ENCODE measurements around the gene TAF12. TPM values are rescaled to one million over a fixed set of nuclear protein-coding genes. Genes with fewer than 3 reads are reported as not detected.
"Not testable (repeated sequence)": the region's sequence is repeated elsewhere in the genome, so short reads cannot be mapped to it uniquely, and the experiment has no call there.

TAF12 gene
- total RNA-seq, 1 donor from 2014 or later: 17.0 TPM

DNA sequence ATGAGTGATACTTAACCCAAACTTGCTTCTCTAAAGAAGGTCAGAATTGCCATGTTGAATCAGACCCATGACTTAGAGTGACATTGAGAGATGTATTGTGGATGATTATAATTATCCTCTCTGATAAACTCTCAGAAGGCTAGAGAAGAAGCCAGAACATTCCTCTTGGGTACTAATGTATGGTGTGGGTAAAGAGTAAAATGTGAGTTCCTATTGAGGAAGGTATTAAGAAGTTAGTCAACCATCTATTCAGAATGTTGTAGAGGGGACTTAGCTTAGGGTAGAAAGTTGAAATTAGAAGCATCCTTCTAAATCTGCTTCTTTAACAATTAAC is 33.0 kb upstream of the TAF12 start:
- no peaks in the 10 kb centered on the region for H3K9me3 Mint-ChIP-seq (ENCODE audit: unreplicated experiment)
- no peaks in the 10 kb centered on the region for H3K36me3 Mint-ChIP-seq (ENCODE audit: low read depth, unreplicated experiment)
- DNase-seq (ENCODE audit: low spot score): no peak
- TF ChIP-seq, protein P1, sequence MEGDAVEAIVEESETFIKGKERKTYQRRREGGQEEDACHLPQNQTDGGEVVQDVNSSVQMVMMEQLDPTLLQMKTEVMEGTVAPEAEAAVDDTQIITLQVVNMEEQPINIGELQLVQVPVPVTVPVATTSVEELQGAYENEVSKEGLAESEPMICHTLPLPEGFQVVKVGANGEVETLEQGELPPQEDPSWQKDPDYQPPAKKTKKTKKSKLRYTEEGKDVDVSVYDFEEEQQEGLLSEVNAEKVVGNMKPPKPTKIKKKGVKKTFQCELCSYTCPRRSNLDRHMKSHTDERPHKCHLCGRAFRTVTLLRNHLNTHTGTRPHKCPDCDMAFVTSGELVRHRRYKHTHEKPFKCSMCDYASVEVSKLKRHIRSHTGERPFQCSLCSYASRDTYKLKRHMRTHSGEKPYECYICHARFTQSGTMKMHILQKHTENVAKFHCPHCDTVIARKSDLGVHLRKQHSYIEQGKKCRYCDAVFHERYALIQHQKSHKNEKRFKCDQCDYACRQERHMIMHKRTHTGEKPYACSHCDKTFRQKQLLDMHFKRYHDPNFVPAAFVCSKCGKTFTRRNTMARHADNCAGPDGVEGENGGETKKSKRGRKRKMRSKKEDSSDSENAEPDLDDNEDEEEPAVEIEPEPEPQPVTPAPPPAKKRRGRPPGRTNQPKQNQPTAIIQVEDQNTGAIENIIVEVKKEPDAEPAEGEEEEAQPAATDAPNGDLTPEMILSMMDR (IDR thresholded peaks at IDR 0.05; ENCODE audit: unreplicated experiment): no peak
- peaks cover under 1% of the 10 kb centered on the region for H3K4me1 Mint-ChIP-seq (ENCODE audit: unreplicated experiment)
- no peaks in the 10 kb centered on the region for H3K27me3 Mint-ChIP-seq (ENCODE audit: unreplicated experiment)
- no peak overlapping the region for H3K27ac Mint-ChIP-seq (ENCODE audit: unreplicated experiment)
- no peak overlapping the region for H3K4me3 Mint-ChIP-seq (ENCODE audit: unreplicated experiment)

DNA sequence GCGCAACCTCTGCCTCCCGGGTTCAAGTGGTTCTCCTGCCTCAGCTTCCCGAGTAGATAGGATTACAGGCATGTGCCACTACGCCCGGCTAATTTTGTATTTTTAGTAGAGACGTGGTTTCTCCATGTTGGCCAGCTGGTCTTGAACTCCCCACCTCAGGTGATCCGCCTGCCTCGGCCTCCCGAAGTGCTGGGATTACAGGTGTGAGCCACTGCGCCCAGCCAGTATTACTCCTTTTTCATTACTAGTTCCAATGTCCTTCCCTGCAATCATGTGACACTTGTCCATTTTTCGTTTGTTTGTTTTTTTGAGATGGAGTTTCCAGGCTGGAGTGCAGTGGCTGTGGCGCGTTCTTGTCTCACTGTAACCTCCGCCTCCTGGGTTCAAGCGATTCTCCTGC is 30.1 kb upstream of the TAF12 start:
- H3K4me1 Mint-ChIP-seq (ENCODE audit: unreplicated experiment): peaks cover 13% of the 10 kb centered on the region
- not testable (repeated sequence) for H3K27ac Mint-ChIP-seq (ENCODE audit: unreplicated experiment); H3K36me3 Mint-ChIP-seq (ENCODE audit: low read depth, unreplicated experiment); DNase-seq (ENCODE audit: low spot score); H3K9me3 Mint-ChIP-seq (ENCODE audit: unreplicated experiment); H3K4me3 Mint-ChIP-seq (ENCODE audit: unreplicated experiment); H3K27me3 Mint-ChIP-seq (ENCODE audit: unreplicated experiment)

DNA sequence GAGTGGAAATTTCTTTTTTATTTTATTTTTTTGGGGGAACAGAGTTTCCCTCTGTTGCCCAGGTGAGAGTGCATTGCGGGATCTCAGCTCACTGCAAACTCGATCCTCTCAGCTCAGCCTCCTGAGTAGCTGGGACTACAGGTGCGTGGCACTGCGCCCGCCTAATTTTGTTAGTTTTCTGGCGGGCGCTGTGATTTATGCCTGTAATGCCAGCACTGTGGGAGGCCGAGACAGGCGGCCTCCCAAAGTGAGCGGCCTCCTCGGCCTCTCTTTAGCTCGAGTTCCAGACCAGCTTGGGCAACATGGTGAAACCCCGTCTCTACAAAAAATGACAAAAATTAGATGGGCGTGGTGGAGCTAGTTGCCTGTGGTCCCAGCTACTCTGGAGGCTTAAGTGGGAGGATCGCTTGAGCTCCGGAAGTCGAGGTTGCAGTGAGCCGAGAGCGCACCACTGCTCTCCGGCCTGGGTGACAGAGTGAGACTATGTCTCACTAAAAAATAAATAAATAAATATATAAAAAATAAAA is 28.4 kb upstream of the TAF12 start:
- Mint-ChIP-seq H3K27me3 (ENCODE audit: unreplicated experiment) (peaks cover 5% of the 10 kb centered on the region), H3K4me3 (ENCODE audit: unreplicated experiment) (no peak overlapping the region), H3K4me1 (ENCODE audit: unreplicated experiment) (peaks cover 14% of the 10 kb centered on the region), H3K9me3 (ENCODE audit: unreplicated experiment) (no peaks in the 10 kb centered on the region), H3K36me3 (ENCODE audit: low read depth, unreplicated experiment) (no peaks in the 10 kb centered on the region), H3K27ac (ENCODE audit: unreplicated experiment) (no peak overlapping the region)
- no peak for DNase-seq (ENCODE audit: low spot score)
- TF ChIP-seq, protein P1 (IDR thresholded peaks at IDR 0.05; ENCODE audit: unreplicated experiment): no peak

DNA sequence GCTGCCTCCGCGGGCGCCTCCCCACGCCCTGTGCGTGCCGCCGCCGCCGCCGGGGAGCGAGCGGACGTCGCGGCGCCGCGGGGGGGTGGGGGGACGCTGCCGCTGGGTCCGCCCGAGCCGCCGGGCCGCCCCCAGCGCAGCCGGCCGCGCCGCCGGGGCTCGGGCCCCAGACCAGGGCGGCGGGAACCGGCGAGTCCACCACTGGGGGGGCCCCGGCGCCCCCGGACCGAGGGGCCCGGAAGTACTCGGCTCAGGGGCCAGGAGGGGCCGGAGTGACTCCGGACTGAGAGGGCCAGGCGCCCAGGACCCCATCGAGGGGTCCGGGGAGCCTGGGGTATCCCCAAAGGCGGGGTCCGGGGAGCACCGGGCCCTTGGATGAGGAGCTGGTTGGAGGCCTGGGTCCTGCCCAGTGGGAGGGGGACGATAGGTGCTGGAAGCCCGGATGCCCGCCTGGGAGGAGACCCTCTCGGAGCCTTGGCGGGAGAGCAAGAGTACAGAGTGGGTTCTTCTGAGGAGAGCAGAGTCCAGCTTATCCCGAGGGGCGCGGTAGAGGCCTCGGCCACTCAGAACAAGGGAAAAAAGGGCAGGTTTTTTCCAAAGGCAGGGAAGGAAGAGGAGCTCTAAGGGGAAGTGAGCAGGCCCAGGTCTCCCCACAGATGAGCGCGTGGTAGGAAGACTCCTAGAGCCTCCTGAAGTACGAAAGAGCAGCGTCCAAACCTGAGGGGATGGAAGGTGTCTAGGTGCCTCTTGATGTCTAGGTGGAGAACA is 26.3 kb upstream of the TAF12 start:
- Mint-ChIP-seq H3K27me3 (ENCODE audit: unreplicated experiment) (peaks cover 8% of the 10 kb centered on the region), H3K4me1 (ENCODE audit: unreplicated experiment) (peaks cover 14% of the 10 kb centered on the region), H3K27ac (ENCODE audit: unreplicated experiment) (peak overlapping the region; percentile 85), H3K36me3 (ENCODE audit: low read depth, unreplicated experiment) (no peaks in the 10 kb centered on the region), H3K4me3 (ENCODE audit: unreplicated experiment) (peak overlapping the region; percentile 95), H3K9me3 (ENCODE audit: unreplicated experiment) (no peaks in the 10 kb centered on the region)
- TF ChIP-seq, protein P1 (IDR thresholded peaks at IDR 0.05; ENCODE audit: unreplicated experiment): no peak
- peak; percentile 51 for DNase-seq (ENCODE audit: low spot score)

DNA sequence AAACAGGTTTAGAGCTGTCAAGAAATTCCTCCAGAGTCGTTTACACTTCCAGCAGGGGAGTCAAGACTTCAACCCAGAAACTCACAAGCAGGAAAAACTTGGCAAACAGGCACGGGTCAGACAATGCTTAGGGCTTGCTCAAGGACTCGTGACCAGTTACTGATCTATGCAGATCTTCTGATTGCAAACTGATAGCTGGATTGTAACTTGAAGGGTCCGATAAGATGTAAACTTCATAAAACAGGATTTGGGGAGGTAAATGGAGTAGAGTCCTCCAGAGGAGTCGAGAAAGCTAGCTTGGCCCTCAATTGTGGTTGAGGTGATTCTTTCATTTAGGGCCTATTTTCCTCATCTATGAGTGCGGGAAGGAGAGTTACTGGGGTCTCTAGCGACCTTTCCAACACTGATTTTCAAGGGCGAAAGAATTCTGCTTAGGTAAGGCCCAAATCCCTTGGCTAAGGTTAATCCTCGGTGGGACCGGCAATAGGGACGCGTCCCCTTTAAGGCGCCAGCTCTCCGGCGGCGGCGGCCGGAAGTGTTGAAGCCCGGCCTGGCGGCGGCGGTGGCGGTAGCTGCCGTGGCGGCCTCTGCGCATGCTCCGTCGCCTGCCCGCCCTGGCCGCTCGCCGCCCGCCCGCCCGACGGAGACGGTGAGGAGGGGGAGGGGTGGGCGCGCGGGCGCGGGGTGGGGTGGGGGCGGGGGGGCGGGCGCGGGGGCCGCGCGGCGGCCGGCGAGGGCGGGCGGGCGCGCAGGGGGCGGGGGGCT is 25.5 kb upstream of the TAF12 start, which contains the start of gene GMEB1:
Gene GMEB1 (plus strand): TSS at position 594 of the 765 bp plus-strand sequence. CDS start 14,829 bp downstream, outside the sequence.
- Mint-ChIP-seq H3K4me3 (ENCODE audit: unreplicated experiment) (peak within 1 kb of the TSS; percentile 95), H3K36me3 (ENCODE audit: low read depth, unreplicated experiment) (no peaks in the 10 kb centered on the region), H3K9me3 (ENCODE audit: unreplicated experiment) (no peaks in the 10 kb centered on the region), H3K27me3 (ENCODE audit: unreplicated experiment) (peaks cover 8% of the 10 kb centered on the region), H3K27ac (ENCODE audit: unreplicated experiment) (peak within 1 kb of the TSS; percentile 99), H3K4me1 (ENCODE audit: unreplicated experiment) (peaks cover 14% of the 10 kb centered on the region)
- TF ChIP-seq, protein P1 (IDR thresholded peaks at IDR 0.05; ENCODE audit: unreplicated experiment): no peak
- peak; percentile 86 for DNase-seq (ENCODE audit: low spot score)
